Loucy (cell line): ENCODE results near the gene WDR7.

Experiments used
- EZH2phosphoT487 ChIP-seq: fragments of 200-600 bp; IDR thresholded peaks from 2 replicates; pipeline ENCODE4 v1.6.1; 2018; ENCODE audit warnings: antibody characterized with exemption, mild to moderate bottlenecking, moderate library complexity, borderline replicate concordance
- TF ChIP-seq, protein P1 (sequence below): fragments of 200-600 bp; sonication (generic); conservative IDR thresholded peaks from 2 replicates; pipeline ENCODE4 v1.5.1; 2014; ENCODE audit warnings: mild to moderate bottlenecking, antibody characterized with exemption, low read length

DNA sequence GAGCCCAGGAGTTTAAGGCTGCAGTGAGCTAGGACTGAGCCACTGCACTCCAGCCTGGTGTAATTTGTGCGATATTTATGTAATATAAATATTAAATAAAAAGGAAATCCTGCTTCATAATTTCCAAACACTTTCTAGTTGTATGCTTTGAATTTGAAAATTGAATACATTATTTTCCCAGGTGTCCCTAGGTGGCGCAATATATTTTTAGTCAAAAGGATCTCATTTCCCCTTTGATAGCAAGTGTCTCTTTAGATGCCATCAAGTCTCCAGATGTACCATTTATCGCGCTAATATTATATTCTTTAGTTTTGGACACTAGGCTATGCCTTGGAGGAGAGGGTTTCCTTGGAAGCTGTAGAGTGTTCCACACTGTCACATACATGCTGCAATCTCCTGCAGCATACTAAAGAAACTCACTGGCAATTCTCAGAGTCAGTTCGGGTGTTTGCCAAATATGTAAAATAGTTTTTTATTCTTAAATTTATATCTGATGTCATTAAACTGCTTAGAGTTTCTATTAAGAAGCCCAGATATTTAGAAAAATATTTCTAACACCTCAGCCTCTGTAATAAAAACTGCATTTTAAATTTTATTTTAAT lies 5.6 kb upstream of the WDR7 start:
- TF ChIP-seq, protein P1, sequence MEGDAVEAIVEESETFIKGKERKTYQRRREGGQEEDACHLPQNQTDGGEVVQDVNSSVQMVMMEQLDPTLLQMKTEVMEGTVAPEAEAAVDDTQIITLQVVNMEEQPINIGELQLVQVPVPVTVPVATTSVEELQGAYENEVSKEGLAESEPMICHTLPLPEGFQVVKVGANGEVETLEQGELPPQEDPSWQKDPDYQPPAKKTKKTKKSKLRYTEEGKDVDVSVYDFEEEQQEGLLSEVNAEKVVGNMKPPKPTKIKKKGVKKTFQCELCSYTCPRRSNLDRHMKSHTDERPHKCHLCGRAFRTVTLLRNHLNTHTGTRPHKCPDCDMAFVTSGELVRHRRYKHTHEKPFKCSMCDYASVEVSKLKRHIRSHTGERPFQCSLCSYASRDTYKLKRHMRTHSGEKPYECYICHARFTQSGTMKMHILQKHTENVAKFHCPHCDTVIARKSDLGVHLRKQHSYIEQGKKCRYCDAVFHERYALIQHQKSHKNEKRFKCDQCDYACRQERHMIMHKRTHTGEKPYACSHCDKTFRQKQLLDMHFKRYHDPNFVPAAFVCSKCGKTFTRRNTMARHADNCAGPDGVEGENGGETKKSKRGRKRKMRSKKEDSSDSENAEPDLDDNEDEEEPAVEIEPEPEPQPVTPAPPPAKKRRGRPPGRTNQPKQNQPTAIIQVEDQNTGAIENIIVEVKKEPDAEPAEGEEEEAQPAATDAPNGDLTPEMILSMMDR: peak; percentile 71
- TF ChIP-seq EZH2phosphoT487: no peak
